Adrenal gland (tissue), 12 donors: ENCODE data around the gene MAGI2. TPM values are rescaled to one million over a fixed set of nuclear protein-coding genes. Genes with fewer than 3 reads are reported as not detected.

Source experiments
- DNase-seq, 7 donors: peaks; one replicate each; pipeline ENCODE4 v3.0.0-alpha.2; 2019 to 2020
- H3K27ac ChIP-seq, 5 donors: fragments of 200-600 bp; sonication (generic) in 4 of 5; 1 replicate in 3 of 5; 2 replicates in 2 of 5; pipeline versions ENCODE4 v1.5.1 to v1.8.0; 2016 to 2020; ENCODE audit warnings: mild to moderate bottlenecking in 1 of 5
- H3K27me3 ChIP-seq: fragments of 200-600 bp; 2 replicates; pipeline ENCODE4 v1.8.0; 2021
- H3K36me3 ChIP-seq, 2 donors: fragments of 200-600 bp; replicated peaks in 1 of 2; 1 replicate in 1 of 2; 2 replicates in 1 of 2; pipeline versions ENCODE4 v1.5.1 to v1.8.0; 2018 to 2022
- H3K4me1 ChIP-seq, 2 donors: fragments of 200-600 bp; replicated peaks in 1 of 2; 1 replicate in 1 of 2; 2 replicates in 1 of 2; pipeline versions ENCODE4 v1.5.1 to v1.8.0; 2018 to 2021
- H3K4me3 ChIP-seq, 4 donors: fragments of 200-600 bp; sonication (generic) in 3 of 4; one replicate each; pipeline ENCODE4 v1.5.1; 2016 to 2018
- H3K9me3 ChIP-seq, 3 donors: fragments of 200-600 bp; sonication (generic) in 1 of 3; replicated peaks in 1 of 3; 1 replicate in 2 of 3; 2 replicates in 1 of 3; pipeline versions ENCODE4 v1.5.1 to v1.8.0; 2016 to 2021
- POLR2A ChIP-seq, 2 donors: fragments of 450-650 bp; IDR thresholded peaks; one replicate each; pipeline ENCODE4 v1.6.1; 2017; ENCODE audit warnings: antibody characterized with exemption in 2 of 2, mild to moderate bottlenecking in 2 of 2, moderate library complexity in 1 of 2
- WGBS, 4 donors: extraction: QIAGEN DNeasy Blood & Tissue Kit in 2 of 4; methylation state at CpG; one replicate each; pipeline versions ENCODE4 v1.1.5 to v1.1.7; 2013 to 2017; 5-methylcytosine and 5-hydroxymethylcytosine counted together
- intact Hi-C, 2 donors: fragments of 100-400 bp; cut with DNase I; formaldehyde crosslinking; loops; one replicate each; pipeline versions ENCODE4 v1.14.1 to v1.15.0; 2022 to 2023
- polyA plus RNA-seq, 3 donors: library from polyadenylated mRNA; stranded (reverse); fragments of 200-250 nt in 2 of 3; fragments of 350-450 nt in 1 of 3; fragmentation: Illumina TruSeq in 1 of 3; extraction: RNeasy Lipid Tissue Mini Kit (QIAGEN cat#74804) in 1 of 3; gene quantifications; one replicate each; pipeline ENCODE4 v1.2.3, GENCODE V29; 2013 to 2014
- total RNA-seq, 9 donors: library from RNA; depleted of rRNA in 4 of 9; stranded (reverse); fragments of >200 nt in 4 of 9; fragments of 120-200 nt in 1 of 9; fragmentation: NEBNext Ultra II Directional in 1 of 9; extraction: Animal tissue kit (Norgen Biotek cat#: 25700) in 1 of 9; gene quantifications; one replicate each; pipeline versions ENCODE4 v1.1.0 to v1.2.4, GENCODE V29; 2013 to 2023
- TF ChIP-seq, protein P1 (sequence below), 6 experiments: fragments of 450-650 bp in 4 of 6; fragments of 200-600 bp in 2 of 6; sonication (generic) in 1 of 6; IDR thresholded peaks; 1 replicate in 5 of 6; 2 replicates in 1 of 6; pipeline versions ENCODE4 v1.5.1 to v1.8.0; 2016 to 2021; ENCODE audit warnings: antibody characterized with exemption in 6 of 6, mild to moderate bottlenecking in 2 of 6, moderate library complexity in 1 of 6
- donor health status: healthy with polysubstance abuse.
- donor health status: Bipolar disorder and iron deficiency.
- donor health status: DM: yes; HTN: yes; CAD: no.
- donor health status: DM: no; HTN: no; CAD: no.
- donor health status: DM: no; HTN: no; CAD: no.
- donor health status: DM: yes; HTN: yes; CAD: no.

The MAGI2 gene
- total and polyA plus RNA-seq, 12 donors, result 3.2 to 37.1 (median 17.1) TPM

DNA sequence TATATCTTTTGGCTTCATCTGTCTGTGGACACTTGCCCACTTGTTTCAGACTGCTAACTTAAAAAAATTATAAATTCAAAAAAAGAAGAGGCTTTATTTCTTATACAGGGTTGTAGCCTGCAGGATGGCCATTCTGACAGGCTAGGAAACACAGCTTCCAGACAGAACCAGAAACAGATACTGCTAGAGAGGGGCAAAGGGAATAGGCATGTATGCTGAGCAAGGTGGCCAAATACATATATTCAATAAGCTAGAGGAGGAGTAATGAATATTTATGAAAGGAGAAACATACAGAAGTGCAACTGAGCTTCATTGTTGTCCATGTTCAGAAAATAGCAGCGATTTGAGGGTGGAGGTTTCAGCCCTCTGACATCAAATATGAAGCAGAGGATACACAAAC lies 22.0 kb upstream of the MAGI2 start:
- H3K4me1 ChIP-seq, result no peaks in the 10 kb centered on the region
- H3K27ac ChIP-seq, result no peak overlapping the region
- no peaks in the 10 kb centered on the region for H3K9me3 ChIP-seq
- H3K36me3 ChIP-seq, result no peaks in the 10 kb centered on the region
- H3K27me3 ChIP-seq, result no peaks in the 10 kb centered on the region
- WGBS, 4 donors, result 62 to 88% (median 70%) methylated on average over 1 of the region's 1 CpG
- intact Hi-C loops, result no loop called here
- TF ChIP-seq, protein P1, sequence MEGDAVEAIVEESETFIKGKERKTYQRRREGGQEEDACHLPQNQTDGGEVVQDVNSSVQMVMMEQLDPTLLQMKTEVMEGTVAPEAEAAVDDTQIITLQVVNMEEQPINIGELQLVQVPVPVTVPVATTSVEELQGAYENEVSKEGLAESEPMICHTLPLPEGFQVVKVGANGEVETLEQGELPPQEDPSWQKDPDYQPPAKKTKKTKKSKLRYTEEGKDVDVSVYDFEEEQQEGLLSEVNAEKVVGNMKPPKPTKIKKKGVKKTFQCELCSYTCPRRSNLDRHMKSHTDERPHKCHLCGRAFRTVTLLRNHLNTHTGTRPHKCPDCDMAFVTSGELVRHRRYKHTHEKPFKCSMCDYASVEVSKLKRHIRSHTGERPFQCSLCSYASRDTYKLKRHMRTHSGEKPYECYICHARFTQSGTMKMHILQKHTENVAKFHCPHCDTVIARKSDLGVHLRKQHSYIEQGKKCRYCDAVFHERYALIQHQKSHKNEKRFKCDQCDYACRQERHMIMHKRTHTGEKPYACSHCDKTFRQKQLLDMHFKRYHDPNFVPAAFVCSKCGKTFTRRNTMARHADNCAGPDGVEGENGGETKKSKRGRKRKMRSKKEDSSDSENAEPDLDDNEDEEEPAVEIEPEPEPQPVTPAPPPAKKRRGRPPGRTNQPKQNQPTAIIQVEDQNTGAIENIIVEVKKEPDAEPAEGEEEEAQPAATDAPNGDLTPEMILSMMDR (IDR thresholded peaks at IDR 0.05), result no peak
- no peak for TF ChIP-seq POLR2A (IDR thresholded peaks at IDR 0.05)
- no peak overlapping the region for H3K4me3 ChIP-seq
- no peak for DNase-seq

DNA sequence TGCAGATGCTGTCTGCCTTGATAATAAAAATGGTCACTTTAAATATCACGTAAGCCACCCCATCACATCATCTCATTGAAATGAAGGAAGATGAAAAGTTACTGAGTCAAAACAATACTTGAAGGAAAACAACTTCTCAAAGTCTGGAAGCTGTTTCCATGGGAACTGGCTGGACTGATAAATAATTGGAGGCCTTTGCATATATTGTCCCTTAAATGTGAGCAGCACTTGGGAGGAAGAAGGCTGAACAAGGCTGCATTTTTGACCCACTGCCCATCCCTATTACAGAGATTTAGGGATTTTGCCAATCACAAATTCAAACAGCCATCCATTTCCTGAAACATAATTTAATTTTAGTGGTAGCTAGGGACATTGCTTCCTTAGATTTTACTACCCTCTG lies 18.2 kb upstream of the MAGI2 start:
- no peak for TF ChIP-seq POLR2A (IDR thresholded peaks at IDR 0.05)
- TF ChIP-seq, protein P1 (IDR thresholded peaks at IDR 0.05), result no peak
- DNase-seq, result no peak
- 83 to 90% (median 85%) methylated on average over 1 of the region's 1 CpG for WGBS, 4 donors
- H3K36me3 ChIP-seq, result no peaks in the 10 kb centered on the region
- no peaks in the 10 kb centered on the region for H3K9me3 ChIP-seq
- H3K27ac ChIP-seq, result no peak overlapping the region
- H3K27me3 ChIP-seq, result no peaks in the 10 kb centered on the region
- H3K4me3 ChIP-seq, result no peak overlapping the region
- H3K4me1 ChIP-seq, result no peaks in the 10 kb centered on the region
- intact Hi-C loops, result no loop called here

DNA sequence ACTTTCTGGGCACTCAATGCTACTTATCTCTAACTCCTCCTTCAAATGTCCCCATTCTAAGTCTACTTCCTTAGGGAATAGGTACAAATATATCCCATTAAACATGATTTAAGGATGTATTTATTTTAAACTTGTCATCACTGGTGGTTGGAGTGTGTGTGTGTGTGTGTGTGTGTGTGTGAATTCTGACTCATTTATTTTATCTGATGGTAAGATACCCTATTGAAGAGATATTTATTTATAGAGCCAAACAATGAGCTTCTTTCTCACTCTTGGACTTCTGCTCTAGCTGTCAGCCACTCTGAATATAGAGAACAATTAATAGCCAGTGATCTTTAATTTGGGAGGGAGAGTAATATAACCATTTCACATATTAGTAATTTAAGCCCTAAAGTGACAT lies 17.8 kb upstream of the MAGI2 start:
- no peak for DNase-seq
- Histone ChIP-seq H3K4me3 (no peak overlapping the region), H3K27me3 (no peaks in the 10 kb centered on the region), H3K27ac (no peak overlapping the region), H3K4me1 (no peaks in the 10 kb centered on the region), H3K36me3 (no peaks in the 10 kb centered on the region), H3K9me3 (no peaks in the 10 kb centered on the region)
- intact Hi-C loops, result no loop called here
- TF ChIP-seq POLR2A (IDR thresholded peaks at IDR 0.05), result no peak
- TF ChIP-seq, protein P1 (IDR thresholded peaks at IDR 0.05), result no peak

DNA sequence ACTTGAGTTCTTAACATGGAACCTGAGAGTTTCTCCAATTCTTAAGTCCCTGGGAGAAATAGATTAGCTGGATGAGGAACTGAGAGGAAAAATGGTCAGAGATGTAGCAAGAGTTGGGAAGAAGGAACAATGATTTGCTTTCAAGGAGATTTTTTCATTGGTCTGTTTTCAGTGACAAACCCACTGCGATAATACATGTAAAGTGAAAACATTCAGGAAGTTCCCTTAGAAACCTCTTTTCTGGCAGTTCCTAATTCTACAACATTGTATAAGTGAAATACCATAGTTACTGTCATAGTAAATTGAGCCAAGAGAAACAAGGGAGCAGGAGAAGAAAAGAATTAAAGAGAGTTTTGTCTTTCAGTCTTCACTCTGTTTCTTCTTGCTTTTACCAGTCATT lies 12.1 kb upstream of the MAGI2 start:
- Histone ChIP-seq H3K36me3 (no peaks in the 10 kb centered on the region), H3K4me3 (no peak overlapping the region), H3K9me3 (no peaks in the 10 kb centered on the region), H3K4me1 (peaks cover 0 to 17% of the 10 kb centered on the region in 2 donors), H3K27ac (no peak overlapping the region), H3K27me3 (no peaks in the 10 kb centered on the region)
- 82 to 92% (median 88%) methylated on average over 1 of the region's 1 CpG for WGBS, 4 donors
- TF ChIP-seq POLR2A (IDR thresholded peaks at IDR 0.05), result no peak
- TF ChIP-seq, protein P1 (IDR thresholded peaks at IDR 0.05), result no peak
- DNase-seq, result no peak
- intact Hi-C loops, result no loop called here
